Heart right ventricle (tissue), 16 donors: ENCODE data around the gene SPDYE8. TPM values are rescaled to one million over a fixed set of nuclear protein-coding genes. Genes with fewer than 3 reads are reported as not detected.
"Not testable (repeated sequence)": the region's sequence is repeated elsewhere in the genome, so short reads cannot be mapped to it uniquely, and the experiment has no call there.

Source experiments
- ATAC-seq, 8 donors: fragments of 200-7000 bp; cut with Tn5 transposase; one replicate each; pipeline ENCODE4 v1.9.1; 2020; ENCODE audit warnings: mild to moderate bottlenecking in 8 of 8, moderate library complexity in 8 of 8, moderate number of reproducible peaks in 1 of 8
- DNase-seq, 2 donors: peaks; one replicate each; pipeline ENCODE4 v3.0.0-alpha.2; 2020
- H3K27ac ChIP-seq, 10 donors: fragments of 200-600 bp; sonication (generic) in 2 of 10; one replicate each; pipeline versions ENCODE4 v1.5.0 to v1.8.0; 2020 to 2022; ENCODE audit warnings: mild to moderate bottlenecking in 3 of 10
- H3K27me3 ChIP-seq, 7 donors: fragments of 200-600 bp; one replicate each; pipeline ENCODE4 v1.8.0; 2021 to 2022; ENCODE audit warnings: mild to moderate bottlenecking in 2 of 7
- H3K36me3 ChIP-seq, 9 donors: fragments of 200-600 bp; sonication (generic) in 1 of 9; one replicate each; pipeline versions ENCODE4 v1.5.0 to v1.8.0; 2020 to 2022; ENCODE audit warnings: mild to moderate bottlenecking in 2 of 9
- H3K4me1 ChIP-seq, 9 donors: fragments of 200-600 bp; sonication (generic) in 1 of 9; one replicate each; pipeline versions ENCODE4 v1.5.0 to v1.8.0; 2020 to 2022; ENCODE audit warnings: mild to moderate bottlenecking in 4 of 9
- H3K4me3 ChIP-seq, 10 donors: fragments of 200-600 bp; sonication (generic) in 2 of 10; one replicate each; pipeline versions ENCODE4 v1.5.0 to v1.8.0; 2020 to 2022; ENCODE audit warnings: mild to moderate bottlenecking in 7 of 10, moderate library complexity in 2 of 10
- H3K9me3 ChIP-seq, 11 donors: fragments of 200-600 bp in 10 of 11; sonication (generic) in 2 of 11; one replicate each; pipeline versions ENCODE4 v1.5.0 to v1.8.0; 2013 to 2022; ENCODE audit warnings: mild to moderate bottlenecking in 2 of 11, control low read depth in 1 of 11, moderate library complexity in 1 of 11
- WGBS, 2 donors: extraction: QIAGEN DNeasy Blood & Tissue Kit; methylation state at CpG; one replicate each; pipeline ENCODE4 v1.1.7; 2013; ENCODE audit warnings: inconsistent platforms in 1 of 2; 5-methylcytosine and 5-hydroxymethylcytosine counted together
- intact Hi-C, 10 donors: fragments of 100-400 bp; cut with DNase I; formaldehyde crosslinking; loops; one replicate each; pipeline versions ENCODE4 v1.11.1 to v1.14.2; 2022
- polyA plus RNA-seq, 2 donors: library from polyadenylated mRNA; stranded (reverse); fragments of 200-250 nt; gene quantifications; one replicate each; pipeline ENCODE4 v1.2.3, GENCODE V29; 2013
- total RNA-seq, 10 donors: library from RNA; stranded (reverse); fragmentation: NEBNext Ultra II Directional in 3 of 10; extraction: Animal tissue kit (Norgen Biotek cat#: 25700) in 3 of 10; gene quantifications; one replicate each; pipeline versions ENCODE4 v1.2.1 to v1.2.4, GENCODE V29; 2021 to 2023
- donor health status: Arrhythmogenic right ventricular cardiomyopathy.
- donor health status: ischemic (EF 13 %, LVEDD 7.1; RV severe dilation, severe dysfunction).
- donor health status: healthy with polysubstance abuse.
- donor health status: DM: no; HTN: yes; CAD: no.
- donor health status: DM: no; HTN: no; CAD: no.
- donor health status: ischemic (EF 25% LVEDD 6.9; RV normal size, moderate dysfunction).
- donor health status: ischemic (EF 25% LVEDD 5.7; RV mildly dilated, moderate dysfunction).
- donor health status: healthy.
- donor health status: DM: yes; HTN: yes; CAD: no.
- donor health status: Ischemic cardiomyopathy.
- donor health status: ischemic (EF 35%, LVEDD 5.7; RV mildly dilated, moderate dysfunction).
- donor health status: nonischemic (EF 11% LVEDD 7.7; RV severe dilation, severe dysfunction).
- donor health status: DM: yes; HTN: yes; CAD: no.
- donor health status: PGD.
- donor health status: ischemic (EF 29% LVEDD 5.4; RV normal size, mild dysfunction).
- donor health status: nonischemic (EF 23%, LVEDD 6.1; RV moderate dilation, normal function).

The SPDYE8 gene
- total and polyA plus RNA-seq, 12 donors = not detected

DNA sequence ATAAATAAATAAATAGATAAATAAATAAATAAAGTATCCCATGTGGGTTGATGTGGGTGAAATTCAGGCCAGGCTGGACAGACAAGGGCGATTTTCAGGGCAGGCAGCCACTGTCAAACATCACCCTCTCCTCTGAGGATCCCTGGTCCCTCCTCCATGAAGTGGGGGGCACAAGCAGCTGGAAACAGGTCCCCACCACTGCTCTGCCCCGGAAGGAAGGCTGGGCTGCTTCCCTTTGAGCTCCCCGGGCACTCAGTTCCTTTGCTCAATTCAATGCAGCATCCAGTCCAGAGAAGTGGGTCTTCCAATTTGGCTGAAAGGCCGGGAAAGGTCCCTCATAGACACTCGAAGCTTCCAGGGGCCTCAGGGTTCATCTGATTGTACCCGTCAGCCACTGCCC, 49.2 kb downstream of the SPDYE8 start:
- H3K27me3 ChIP-seq, intact Hi-C loops, H3K36me3 ChIP-seq, H3K9me3 ChIP-seq, DNase-seq, H3K27ac ChIP-seq, H3K4me1 ChIP-seq, ATAC-seq, H3K4me3 ChIP-seq: not testable (repeated sequence)
- 88 to 92% methylated on average over 2 of the region's 6 CpGs for WGBS, 2 donors

DNA sequence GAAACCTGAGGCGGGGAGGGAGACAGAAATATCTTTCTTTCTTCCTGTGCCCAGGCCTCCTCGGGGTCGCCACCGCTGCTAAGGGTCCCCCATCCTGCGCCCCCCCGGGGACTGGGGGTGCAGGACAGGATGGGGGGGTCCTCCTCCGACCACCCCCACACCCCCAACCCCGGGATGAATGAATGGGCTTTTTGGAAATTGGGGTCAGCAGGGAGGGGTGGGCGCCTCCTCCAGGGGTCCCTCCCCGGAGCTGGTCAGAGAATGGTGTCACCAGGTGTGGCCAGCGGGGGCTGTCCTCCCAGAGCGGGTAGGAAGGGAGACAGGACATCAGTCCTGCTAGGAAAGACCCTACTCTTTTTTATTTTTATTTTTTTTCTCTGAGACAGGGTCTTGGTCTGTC, 53.1 kb downstream of the SPDYE8 start:
- H3K27me3 ChIP-seq, H3K36me3 ChIP-seq, H3K4me1 ChIP-seq, ATAC-seq, intact Hi-C loops, H3K27ac ChIP-seq, DNase-seq, H3K9me3 ChIP-seq, H3K4me3 ChIP-seq: not testable (repeated sequence)
- 98 to 100% methylated on average over 2 to 4 of the region's 12 CpGs for WGBS, 2 donors

DNA sequence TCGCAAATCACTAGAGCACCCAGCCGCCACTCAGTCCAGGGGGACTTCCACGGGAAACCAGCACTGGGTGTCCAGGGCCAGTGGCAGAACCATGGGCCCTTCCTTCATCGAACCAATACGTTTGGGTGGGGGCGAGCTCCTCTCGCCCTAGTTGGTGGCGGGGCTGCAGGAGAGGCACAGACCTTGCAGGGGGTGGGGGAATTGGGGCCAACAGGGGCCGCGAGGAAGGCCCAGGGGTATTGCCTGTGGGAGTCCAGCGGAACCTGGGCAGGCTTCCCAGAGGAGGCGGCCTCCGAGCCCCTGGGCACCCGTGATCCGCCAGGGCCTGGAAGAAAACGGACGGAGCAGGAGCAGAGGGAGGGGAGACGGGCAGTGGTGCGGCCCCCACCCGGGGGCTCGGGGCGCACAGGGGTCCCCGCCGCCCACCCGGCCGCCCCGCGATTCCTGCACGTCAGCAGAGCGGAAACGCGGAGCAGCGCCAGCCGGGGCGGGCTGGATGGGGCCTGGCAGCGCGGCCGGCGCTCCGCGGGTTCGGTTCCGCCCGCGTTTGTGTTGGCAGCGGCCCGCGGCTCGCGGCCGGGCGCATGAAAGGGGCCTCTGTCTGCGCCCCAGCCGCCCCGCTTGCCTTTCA, 53.8 kb downstream of the SPDYE8 start:
- H3K36me3 ChIP-seq, intact Hi-C loops, H3K27me3 ChIP-seq, H3K9me3 ChIP-seq, H3K27ac ChIP-seq, H3K4me3 ChIP-seq, H3K4me1 ChIP-seq: not testable (repeated sequence)
- DNase-seq (peak in 1 of 2 donors; percentile 13), ATAC-seq (peak in 3 of 8 donors; percentile 19 to 28 (median 27))
- 83 to 91% methylated on average over 12 of the region's 55 CpGs for WGBS, 2 donors

- H3K9me3 ChIP-seq, H3K27me3 ChIP-seq, H3K4me3 ChIP-seq, intact Hi-C loops, H3K27ac ChIP-seq, H3K36me3 ChIP-seq, H3K4me1 ChIP-seq, DNase-seq: not testable (repeated sequence)
- peak in 2 of 8 donors; percentile 5 to 9 for ATAC-seq
- WGBS, 2 donors = 96 to 100% methylated on average over 3 of the region's 7 CpGs
These were observed 54.8 kb downstream of the SPDYE8 start for GRCh38 chr7:72974781-72975180.

DNA sequence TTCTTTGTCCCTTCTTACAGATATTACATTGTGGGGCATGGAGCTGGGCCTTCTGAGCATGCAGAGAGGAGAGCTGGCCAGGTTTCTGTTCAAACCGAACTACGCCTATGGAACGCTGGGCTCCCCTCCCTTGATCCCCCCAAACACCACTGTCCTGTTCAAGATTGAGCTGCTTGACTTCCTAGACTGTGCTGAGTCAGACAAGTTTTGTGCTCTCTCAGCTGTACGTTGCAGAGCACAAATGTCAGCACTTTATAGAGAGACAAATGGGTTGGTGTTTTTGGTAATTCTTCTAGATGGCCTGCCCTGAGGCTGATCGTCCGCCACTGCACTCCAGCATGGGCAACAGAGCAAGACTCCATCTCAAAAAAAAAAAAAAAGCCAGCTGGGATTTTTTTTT, 58.1 kb downstream of the SPDYE8 start:
- H3K9me3 ChIP-seq, DNase-seq, H3K27me3 ChIP-seq, H3K36me3 ChIP-seq, intact Hi-C loops, H3K27ac ChIP-seq, H3K4me1 ChIP-seq, H3K4me3 ChIP-seq: not testable (repeated sequence)
- no CpG with 5 or more reads among the region's 6 CpGs for WGBS, 2 donors
- peak in 1 of 8 donors; percentile 35 for ATAC-seq

Other genes starting within 250 kb of the SPDYE8 start
- gene TYW1B, start 201.6 kb downstream of the SPDYE8 start, total RNA-seq = 1 to 10 TPM; 1.1 to 4.7 (median 1.9) TPM
- 1 to 10 TPM in 1 of 2 donors, under 1 TPM in 1; 0.90 to 1.5 TPM for gene TYW1B, start 201.6 kb downstream of the SPDYE8 start, polyA plus RNA-seq
- gene POM121, start 104.7 kb downstream of the SPDYE8 start, total RNA-seq = 10 to 100 TPM; 15.1 to 23.5 (median 18.3) TPM
- 10 to 100 TPM in 1 of 2 donors, 1 to 10 TPM in 1; 8.1 to 13.5 TPM for gene POM121, start 104.7 kb downstream of the SPDYE8 start, polyA plus RNA-seq
- gene TRIM74, start 60.3 kb downstream of the SPDYE8 start, total RNA-seq = under 1 TPM in 5 of 10 donors, not detected in 5; 0.24 to 0.72 (median 0.42) TPM
- gene TRIM74, start 60.3 kb downstream of the SPDYE8 start, polyA plus RNA-seq = under 1 TPM in 1 of 2 donors, not detected in 1; 0.14 TPM
- gene SPDYE11, start 28.1 kb upstream of the SPDYE8 start, total RNA-seq = not detected
- gene SPDYE11, start 28.1 kb upstream of the SPDYE8 start, polyA plus RNA-seq = not detected
- not detected for gene SPDYE9, start 56.3 kb upstream of the SPDYE8 start, total RNA-seq
- gene SPDYE9, start 56.3 kb upstream of the SPDYE8 start, polyA plus RNA-seq = not detected